GM13976 (cell line): ENCODE measurements around the gene FPGS.
A peak's percentile ranks its signal among the peaks of the same experiment; 100 is the strongest.

Experiments
- DNase-seq: peaks from one replicate; pipeline ENCODE4 v3.0.0; 2012; ENCODE audit warnings: low spot score
- in situ Hi-C: fragments of 300-500 bp; cut with MboI; formaldehyde crosslinking; loops from one replicate; pipeline ENCODE4 v1.12.0; 2022; ENCODE audit warnings: low sequenced_read_pairs, mixed read lengths, inconsistent platforms; ENCODE audit not compliant: unreplicated experiment
- TF ChIP-seq, protein P1 (sequence below): IDR thresholded peaks from 2 replicates; pipeline ENCODE4 v1.5.1; 2012; ENCODE audit warnings: borderline replicate concordance, mild to moderate bottlenecking; ENCODE audit not compliant: insufficient read depth; ENCODE audit errors: extremely low read depth, missing control alignments, control extremely low read depth

FPGS gene

DNA sequence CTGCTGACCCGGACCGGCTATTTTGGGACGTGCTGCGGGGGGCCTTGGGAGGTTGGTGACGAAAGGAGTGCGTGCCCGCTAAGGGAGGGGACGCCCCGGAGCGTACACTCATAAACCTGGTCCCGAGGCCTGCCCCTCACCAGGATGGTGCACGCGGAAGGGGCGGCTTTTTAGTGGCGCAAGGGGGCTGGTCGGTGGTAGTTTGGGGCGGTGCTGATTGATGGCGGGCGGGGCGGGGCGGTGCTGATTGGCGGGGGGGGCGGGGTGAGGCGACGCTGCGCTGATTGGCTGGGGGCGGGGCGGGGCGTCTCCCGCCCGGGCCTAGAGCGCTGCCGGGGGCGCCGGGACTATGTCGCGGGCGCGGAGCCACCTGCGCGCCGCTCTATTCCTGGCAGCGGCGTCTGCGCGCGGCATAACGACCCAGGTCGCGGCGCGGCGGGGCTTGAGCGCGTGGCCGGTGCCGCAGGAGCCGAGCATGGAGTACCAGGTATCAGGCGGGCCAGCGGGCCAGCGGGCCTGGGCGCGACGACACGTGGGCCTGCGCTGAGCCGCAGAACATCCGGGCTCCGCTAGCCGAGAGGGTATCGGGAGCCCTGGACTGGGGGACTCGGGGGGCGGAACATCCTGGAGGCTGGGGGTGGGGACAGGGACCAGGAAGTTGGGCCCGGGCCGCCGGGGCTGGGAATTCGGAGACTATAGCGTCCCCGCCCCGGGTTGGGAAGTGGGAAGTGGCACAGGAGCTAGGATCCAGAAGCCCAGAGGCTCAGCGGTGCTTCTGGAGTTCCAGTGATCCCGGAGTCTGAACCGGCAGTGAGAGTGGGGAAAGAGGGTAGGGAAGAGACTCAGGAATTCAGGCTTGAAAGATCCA lies at the start of gene FPGS:
Gene FPGS, plus strand, starts transcription at position 307 of the 868 bp plus-strand sequence. Its CDS starts 43 bp downstream, at position 350.
- TF ChIP-seq, protein P1, sequence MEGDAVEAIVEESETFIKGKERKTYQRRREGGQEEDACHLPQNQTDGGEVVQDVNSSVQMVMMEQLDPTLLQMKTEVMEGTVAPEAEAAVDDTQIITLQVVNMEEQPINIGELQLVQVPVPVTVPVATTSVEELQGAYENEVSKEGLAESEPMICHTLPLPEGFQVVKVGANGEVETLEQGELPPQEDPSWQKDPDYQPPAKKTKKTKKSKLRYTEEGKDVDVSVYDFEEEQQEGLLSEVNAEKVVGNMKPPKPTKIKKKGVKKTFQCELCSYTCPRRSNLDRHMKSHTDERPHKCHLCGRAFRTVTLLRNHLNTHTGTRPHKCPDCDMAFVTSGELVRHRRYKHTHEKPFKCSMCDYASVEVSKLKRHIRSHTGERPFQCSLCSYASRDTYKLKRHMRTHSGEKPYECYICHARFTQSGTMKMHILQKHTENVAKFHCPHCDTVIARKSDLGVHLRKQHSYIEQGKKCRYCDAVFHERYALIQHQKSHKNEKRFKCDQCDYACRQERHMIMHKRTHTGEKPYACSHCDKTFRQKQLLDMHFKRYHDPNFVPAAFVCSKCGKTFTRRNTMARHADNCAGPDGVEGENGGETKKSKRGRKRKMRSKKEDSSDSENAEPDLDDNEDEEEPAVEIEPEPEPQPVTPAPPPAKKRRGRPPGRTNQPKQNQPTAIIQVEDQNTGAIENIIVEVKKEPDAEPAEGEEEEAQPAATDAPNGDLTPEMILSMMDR, result no peak
- peak; percentile 98 for DNase-seq
- in situ Hi-C loops, result no loop called here

DNA sequence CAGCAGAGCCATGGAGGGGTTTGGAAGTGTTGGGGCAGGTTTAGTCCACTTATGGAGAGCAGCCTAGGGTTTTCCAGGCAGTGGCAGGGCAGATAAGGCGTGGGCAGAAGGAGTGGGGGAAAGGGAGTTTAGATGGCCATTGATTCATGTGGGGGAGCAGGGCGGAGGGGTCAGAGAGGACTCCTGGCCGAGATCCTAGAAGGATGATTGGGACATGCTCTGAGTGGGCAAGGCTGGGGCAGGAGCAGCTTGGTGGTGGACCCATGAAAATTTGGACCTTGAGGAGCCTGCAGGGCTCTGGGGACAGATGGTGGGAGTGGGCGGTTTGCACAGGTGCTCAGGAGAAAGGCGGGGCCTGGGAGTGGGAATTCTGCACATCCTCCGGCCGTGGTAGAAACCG lies 49.5 kb upstream of the FPGS start:
- DNase-seq, result no peak
- TF ChIP-seq, protein P1, result no peak
- in situ Hi-C loops, result no loop called here

- TF ChIP-seq, protein P1, result no peak
- DNase-seq, result no peak
- in situ Hi-C loops, result no loop called here
Observed at GRCh38 chr9:127753622-127754021, 49.1 kb upstream of the FPGS start.

DNA sequence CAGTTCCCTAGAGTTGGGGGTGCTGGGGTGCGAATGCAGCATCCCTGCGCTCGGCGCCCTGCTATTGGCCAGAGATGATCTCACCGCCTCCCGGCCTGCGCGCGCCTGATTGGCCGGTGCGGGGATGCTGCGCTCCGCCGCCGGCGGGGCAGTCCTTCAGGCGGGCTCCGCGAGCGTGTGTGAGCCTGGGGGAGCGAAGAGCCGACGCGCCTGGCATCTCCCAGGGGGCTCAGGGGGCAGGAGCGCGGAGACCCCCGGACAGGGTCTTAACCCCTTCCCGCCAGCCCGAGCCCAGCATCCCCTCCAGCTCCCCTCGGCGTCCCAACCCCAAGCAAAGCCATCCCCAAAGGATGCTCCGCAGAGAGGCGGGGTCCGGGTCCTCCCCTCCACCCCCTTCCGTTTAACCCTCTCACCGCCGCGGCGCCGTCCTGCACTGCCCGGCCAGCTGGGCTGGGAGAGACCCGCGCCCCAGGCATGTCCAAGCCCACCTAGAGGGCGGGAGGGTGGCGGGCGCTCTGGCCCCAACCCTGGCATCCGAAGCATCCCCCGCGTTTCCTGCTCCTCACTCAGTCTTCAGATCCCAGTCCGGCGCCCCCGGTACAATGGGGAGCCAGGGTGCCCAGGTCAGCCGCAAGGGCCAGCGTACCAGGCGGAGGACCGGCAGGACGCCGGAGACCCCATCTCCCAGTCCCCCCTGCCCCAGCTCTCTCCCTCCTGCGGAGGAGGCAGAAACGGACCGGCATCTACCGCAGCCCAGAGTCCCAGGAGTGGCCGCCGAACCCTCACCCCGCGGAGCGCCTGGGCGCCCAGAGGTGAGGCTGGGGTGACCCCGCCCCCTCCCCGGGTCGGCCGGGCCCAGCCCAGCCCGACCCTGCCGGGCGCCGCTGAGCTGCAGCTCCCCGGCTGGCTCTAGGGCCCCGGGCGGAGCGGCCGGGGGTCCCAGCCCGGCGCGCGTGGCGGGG lies 48.3 kb upstream of the FPGS start:
- no peak for DNase-seq
- TF ChIP-seq, protein P1, result no peak
- in situ Hi-C loops, result no loop called here

GRCh38 chr9:127755061-127756060 lies 47.3 kb upstream of the FPGS start:
- TF ChIP-seq, protein P1, result no peak
- DNase-seq, result no peak
- in situ Hi-C loops, result no loop called here
